ENCODE results near the gene SIRT3. TPM values are rescaled to one million over a fixed set of nuclear protein-coding genes. Genes with fewer than 3 reads are reported as not detected.
A peak's percentile ranks its signal among the peaks of the same experiment; 100 is the strongest.

Gene SIRT3
- total RNA-seq, 6 experiments from 2014 or later: 9.2 to 22.0 (median 15.5) TPM

- Histone ChIP-seq H3K4me3 (peak overlapping the region in 2 of 3 donors; percentile 95), H3K27me3 (no peaks in the 10 kb centered on the region), H3K27ac (no peak overlapping the region), H3K4me1 (peaks cover 0 to 16% (median 7%) of the 10 kb centered on the region in 4 donors), H3K9me3 (no peaks in the 10 kb centered on the region), H3K36me3 (peaks cover 0 to 6% (median 0%) of the 10 kb centered on the region in 4 donors)
- no peak for TF ChIP-seq POLR2A (IDR thresholded peaks at IDR 0.05)
- TF ChIP-seq CTCF (IDR thresholded peaks at IDR 0.05): no peak
- ATAC-seq (no peak), DNase-seq (peak in 1 of 3 donors; percentile 37)
- WGBS (ENCODE audit: insufficient coverage, low coverage, low lambda C conversion rate, missing lambda C conversion rate): 73% methylated on average over 8 of the region's 8 CpGs
- intact Hi-C loops (cut with DNase I): no loop called here
Measured at GRCh38 chr11:235180-235579, 962 bp downstream of the SIRT3 start.

- DNase-seq (peak in 1 of 3 donors; percentile 41), ATAC-seq (no peak)
- intact Hi-C loops (cut with DNase I): no loop called here
- 85% methylated on average over 17 of the region's 20 CpGs for WGBS (ENCODE audit: insufficient coverage, low coverage, low lambda C conversion rate, missing lambda C conversion rate)
- Histone ChIP-seq H3K27me3 (no peaks in the 10 kb centered on the region), H3K9me3 (no peaks in the 10 kb centered on the region), H3K36me3 (no peaks in the 10 kb centered on the region), H3K4me1 (peaks cover 0 to 11% (median 3%) of the 10 kb centered on the region in 4 donors), H3K4me3 (no peak overlapping the region), H3K27ac (no peak overlapping the region)
- no peak for TF ChIP-seq CTCF (IDR thresholded peaks at IDR 0.05)
- TF ChIP-seq POLR2A (IDR thresholded peaks at IDR 0.05): no peak
Measured at GRCh38 chr11:232783-233565, 3.2 kb downstream of the SIRT3 start.

GRCh38 chr11:230431-230830, 5.7 kb downstream of the SIRT3 start:
- H3K4me1 ChIP-seq: peaks cover 0 to 3% (median 0%) of the 10 kb centered on the region in 4 donors
- H3K36me3 ChIP-seq: no peaks in the 10 kb centered on the region
- DNase-seq: no peak
- 93% methylated on average over 3 of the region's 10 CpGs for WGBS (ENCODE audit: insufficient coverage, low coverage, low lambda C conversion rate, missing lambda C conversion rate)
- H3K27ac ChIP-seq: no peak overlapping the region
- H3K27me3 ChIP-seq: no peaks in the 10 kb centered on the region
- ATAC-seq: no peak
- H3K9me3 ChIP-seq: no peaks in the 10 kb centered on the region
- H3K4me3 ChIP-seq: no peak overlapping the region
- TF ChIP-seq CTCF (IDR thresholded peaks at IDR 0.05): no peak
- TF ChIP-seq POLR2A (IDR thresholded peaks at IDR 0.05): no peak
- intact Hi-C loops (cut with DNase I): no loop called here

- Histone ChIP-seq H3K4me3 (no peak overlapping the region), H3K4me1 (no peaks in the 10 kb centered on the region), H3K27ac (no peak overlapping the region), H3K9me3 (no peaks in the 10 kb centered on the region), H3K27me3 (no peaks in the 10 kb centered on the region), H3K36me3 (peaks cover 0 to 2% (median 0%) of the 10 kb centered on the region in 4 donors)
- no peak for ATAC-seq
- TF ChIP-seq POLR2A (IDR thresholded peaks at IDR 0.05) (no peak), CTCF (IDR thresholded peaks at IDR 0.05) (no peak)
- intact Hi-C loops (cut with DNase I): no loop called here
- peak in 1 of 3 donors; percentile 20 for DNase-seq
- 86% methylated on average over 6 of the region's 6 CpGs for WGBS (ENCODE audit: insufficient coverage, low coverage, low lambda C conversion rate, missing lambda C conversion rate)
Measured at GRCh38 chr11:227824-228379, 8.2 kb downstream of the SIRT3 start.
